SK-N-MC (cell line): ENCODE results near the gene CSMD2.

Experiments used
- DNase-seq: peaks from one replicate; pipeline ENCODE4 v3.0.0-alpha.2; 2011; ENCODE audit warnings: low read depth, low spot score
- H3K27ac ChIP-seq: fragments of 200-600 bp; sonication (generic); 2 replicates; pipeline ENCODE4 v1.5.1; 2016; ENCODE audit warnings: mixed run types
- H3K36me3 ChIP-seq: fragments of 200-600 bp; sonication (generic); 2 replicates; pipeline ENCODE4 v1.6.1; 2017; ENCODE audit warnings: antibody characterized with exemption, low read length, mixed read lengths; ENCODE audit not compliant: insufficient read depth
- H3K4me3 ChIP-seq: fragments of 200-600 bp; sonication (generic); 2 replicates; pipeline ENCODE4 v1.5.1; 2016
- H3K9ac ChIP-seq: fragments of 200-600 bp; sonication (generic); 2 replicates; pipeline ENCODE4 v1.8.0; 2017; ENCODE audit warnings: mixed run types, mixed read lengths; ENCODE audit not compliant: insufficient read length
- H3K9me3 ChIP-seq: fragments of 200-600 bp; sonication (generic); 2 replicates; pipeline ENCODE4 v1.6.1; 2017; ENCODE audit warnings: low read depth, mild to moderate bottlenecking, antibody characterized with exemption, low read length, moderate library complexity, mixed read lengths
- EZH2 ChIP-seq: fragments of 200-600 bp; sonication (generic); IDR thresholded peaks from one replicate; pipeline ENCODE4 v1.6.1; 2017; ENCODE audit warnings: antibody characterized with exemption
- FOXP2 ChIP-seq: optimal IDR thresholded peaks from 2 replicates; pipeline ENCODE3; 2011; ENCODE audit warnings: mild to moderate bottlenecking, moderate library complexity; ENCODE audit not compliant: insufficient read depth; ENCODE audit errors: extremely low read length, control extremely low read depth
- POLR2AphosphoS5 ChIP-seq: IDR thresholded peaks from 2 replicates; pipeline ENCODE4 v1.6.1; 2012; ENCODE audit warnings: mild to moderate bottlenecking, low read depth, low read length, borderline replicate concordance

CSMD2 gene

GRCh38 chr1:33502726-33503125 is 662.3 kb downstream of the CSMD2 start:
- Histone ChIP-seq H3K9me3 (no peaks in the 10 kb centered on the region), H3K4me3 (no peak overlapping the region), H3K9ac (no peak overlapping the region), H3K27ac (no peak overlapping the region), H3K36me3 (no peaks in the 10 kb centered on the region)
- TF ChIP-seq EZH2: no peak
- DNase-seq: no peak

- Histone ChIP-seq H3K9ac (no peak overlapping the region), H3K27ac (no peak overlapping the region)
These were observed 663.3 kb downstream of the CSMD2 start for GRCh38 chr1:33501774-33502173.

GRCh38 chr1:33501309-33501708 is 663.7 kb downstream of the CSMD2 start:
- no peaks in the 10 kb centered on the region for H3K9me3 ChIP-seq
- no peak for DNase-seq
- H3K9ac ChIP-seq: no peak overlapping the region
- no peaks in the 10 kb centered on the region for H3K36me3 ChIP-seq
- H3K4me3 ChIP-seq: no peak overlapping the region
- H3K27ac ChIP-seq: no peak overlapping the region
- TF ChIP-seq POLR2AphosphoS5: no peak
- no peak for TF ChIP-seq EZH2
- TF ChIP-seq FOXP2: no peak

More at GRCh38 chr1:33501774-33502173, 663.3 kb downstream of the CSMD2 start:
- Histone ChIP-seq H3K36me3 (no peaks in the 10 kb centered on the region), H3K9me3 (no peaks in the 10 kb centered on the region), H3K4me3 (no peak overlapping the region)
- TF ChIP-seq POLR2AphosphoS5: no peak
- TF ChIP-seq FOXP2: no peak
- TF ChIP-seq EZH2: no peak
- DNase-seq: no peak

GRCh38 chr1:33500547-33500946 is 664.5 kb downstream of the CSMD2 start:
- H3K27ac ChIP-seq: no peak overlapping the region
- H3K9ac ChIP-seq: no peak overlapping the region
- H3K9me3 ChIP-seq: peaks cover 3% of the 10 kb centered on the region; the same call in 1 of the 2 replicates
- H3K36me3 ChIP-seq: no peaks in the 10 kb centered on the region
- no peak overlapping the region for H3K4me3 ChIP-seq
- DNase-seq: no peak
- TF ChIP-seq POLR2AphosphoS5 (no peak), EZH2 (no peak), FOXP2 (no peak)

GRCh38 chr1:33497410-33497809 is 667.6 kb downstream of the CSMD2 start:
- DNase-seq: no peak
- Histone ChIP-seq H3K27ac (no peak overlapping the region), H3K4me3 (no peak overlapping the region), H3K9me3 (peaks cover 16% of the 10 kb centered on the region; the same call in 1 of the 2 replicates), H3K9ac (no peak overlapping the region), H3K36me3 (peaks cover 8% of the 10 kb centered on the region; the same call in 1 of the 2 replicates)
- TF ChIP-seq FOXP2 (no peak), POLR2AphosphoS5 (no peak), EZH2 (no peak)

- peaks cover 18% of the 10 kb centered on the region; the same call in 1 of the 2 replicates for H3K36me3 ChIP-seq
- no peak overlapping the region for H3K4me3 ChIP-seq
- no peak for DNase-seq
- H3K9me3 ChIP-seq: peaks cover 16% of the 10 kb centered on the region; the same call in 1 of the 2 replicates
- H3K9ac ChIP-seq: no peak overlapping the region
- H3K27ac ChIP-seq: no peak overlapping the region
- no peak for TF ChIP-seq POLR2AphosphoS5
- TF ChIP-seq FOXP2: no peak
- no peak for TF ChIP-seq EZH2
These were observed 670.1 kb downstream of the CSMD2 start for GRCh38 chr1:33494929-33495328.

- DNase-seq: no peak
- TF ChIP-seq POLR2AphosphoS5 (no peak), EZH2 (no peak), FOXP2 (no peak)
- no peak overlapping the region for H3K27ac ChIP-seq
- H3K4me3 ChIP-seq: no peak overlapping the region
- H3K36me3 ChIP-seq: peaks cover 14% of the 10 kb centered on the region; the same call in 1 of the 2 replicates
- no peak overlapping the region for H3K9ac ChIP-seq
- H3K9me3 ChIP-seq: peaks cover 4% of the 10 kb centered on the region; the same call in 1 of the 2 replicates
These were observed 676.4 kb downstream of the CSMD2 start for GRCh38 chr1:33488624-33489023.

- Histone ChIP-seq H3K4me3 (no peak overlapping the region), H3K9me3 (peaks cover 4% of the 10 kb centered on the region; the same call in 1 of the 2 replicates), H3K27ac (no peak overlapping the region), H3K36me3 (peaks cover 7% of the 10 kb centered on the region; the same call in 1 of the 2 replicates), H3K9ac (no peak overlapping the region)
- DNase-seq: no peak
- TF ChIP-seq FOXP2 (no peak), EZH2 (no peak), POLR2AphosphoS5 (no peak)
These were observed 682.6 kb downstream of the CSMD2 start for GRCh38 chr1:33482412-33482811.

- no peak for TF ChIP-seq POLR2AphosphoS5
- TF ChIP-seq EZH2: no peak
- no peak for TF ChIP-seq FOXP2
- H3K27ac ChIP-seq: no peak overlapping the region
- peaks cover 3% of the 10 kb centered on the region; the same call in 1 of the 2 replicates for H3K36me3 ChIP-seq
- DNase-seq: no peak
- no peak overlapping the region for H3K9ac ChIP-seq
- no peak overlapping the region for H3K4me3 ChIP-seq
- H3K9me3 ChIP-seq: no peaks in the 10 kb centered on the region
These were observed 687.6 kb downstream of the CSMD2 start for GRCh38 chr1:33477451-33477850.
